Fibroblast of lung (primary cell): ENCODE measurements around the gene ATP8A1.

Experiments used
- CTCF ChIP-seq, 2 donors: IDR thresholded peaks in 1 of 2; conservative IDR thresholded peaks in 1 of 2; 1 replicate in 1 of 2; 2 replicates in 1 of 2; pipeline ENCODE4 v1.5.1; 2011 to 2012; ENCODE audit warnings: low read length in 2 of 2, control low read depth in 1 of 2, inconsistent platforms in 1 of 2, low read depth in 1 of 2, mild to moderate bottlenecking in 1 of 2
- EZH2 ChIP-seq: IDR thresholded peaks from 2 replicates; pipeline ENCODE4 v1.5.1; 2012; ENCODE audit warnings: low read length, control low read depth, mild to moderate bottlenecking; ENCODE audit errors: missing control alignments

DNA sequence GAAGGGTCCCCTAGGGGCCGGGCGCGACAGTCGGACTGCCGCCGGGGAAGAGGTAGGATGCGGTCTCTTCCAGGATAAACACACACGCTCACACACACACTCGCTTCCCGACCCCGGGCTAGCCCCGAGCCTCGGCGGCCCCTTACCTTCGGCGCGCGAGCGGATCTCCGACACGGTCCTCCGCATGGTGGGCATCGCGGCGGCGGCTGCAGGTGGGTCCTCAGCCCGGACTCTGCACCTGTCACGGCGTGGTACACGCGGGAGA is 294 bp downstream of the ATP8A1 start:
- no peak for TF ChIP-seq EZH2
- TF ChIP-seq CTCF (conservative IDR thresholded peaks at IDR 0.05 in 1 of 2, IDR thresholded peaks at IDR 0.05 in 1 of 2; ENCODE audit: low read depth in 1 of 2, low read length in 2 of 2): no peak
